GM18873 (cell line): ENCODE measurements around the gene WASHC2A.
"Not testable (repeated sequence)": the region's sequence is repeated elsewhere in the genome, so short reads cannot be mapped to it uniquely, and the experiment has no call there.

ENCODE experiments used
- ATAC-seq: cut with Tn5 transposase; IDR thresholded peaks from one replicate; pipeline ENCODE4 v1.9.1; 2021; ENCODE audit warnings: mild to moderate bottlenecking, moderate library complexity, moderate number of reproducible peaks; ENCODE audit not compliant: unreplicated experiment, low FRiP score

WASHC2A gene

DNA sequence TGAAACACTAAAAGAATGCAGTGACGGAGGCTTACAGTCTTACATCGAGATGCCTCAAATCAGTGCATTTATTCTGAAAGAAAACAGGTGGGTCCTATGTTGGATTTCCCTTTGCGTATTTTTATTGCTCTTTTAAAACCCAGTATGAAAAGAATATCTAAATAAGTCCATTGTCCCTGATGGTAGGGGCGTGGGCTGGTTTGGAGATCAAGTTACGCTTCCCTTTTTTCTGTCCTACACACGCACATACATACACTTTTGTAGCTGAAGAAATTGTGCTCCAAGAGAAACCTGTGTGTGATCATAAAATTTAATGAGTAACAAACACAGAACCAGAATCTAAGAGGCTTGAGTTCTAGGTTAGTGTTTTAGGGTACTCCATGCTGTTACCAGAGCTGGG lies 64.6 kb downstream of the WASHC2A start:
- ATAC-seq = not testable (repeated sequence)

DNA sequence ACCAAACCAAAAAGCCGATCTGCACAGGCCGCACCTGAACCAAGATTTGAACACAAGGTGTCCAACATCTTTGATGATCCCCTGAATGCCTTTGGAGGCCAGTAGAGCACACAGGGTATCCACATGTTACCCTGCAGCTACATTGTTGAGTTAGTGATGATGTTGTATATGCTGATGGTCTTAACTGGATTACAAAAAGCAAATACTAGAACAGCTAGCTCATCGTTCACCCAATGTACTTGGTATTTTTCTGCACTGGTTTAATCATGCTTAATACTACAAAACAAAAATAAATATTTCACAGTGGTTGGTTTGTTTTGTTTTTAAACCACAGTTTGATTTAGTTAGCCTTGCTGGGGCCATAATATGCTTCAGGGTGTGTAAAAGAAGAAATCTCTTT lies 65.1 kb downstream of the WASHC2A start:
- not testable (repeated sequence) for ATAC-seq

- not testable (repeated sequence) for ATAC-seq
These were observed 75.9 kb downstream of the WASHC2A start for GRCh38 chr10:50143512-50144174.

DNA sequence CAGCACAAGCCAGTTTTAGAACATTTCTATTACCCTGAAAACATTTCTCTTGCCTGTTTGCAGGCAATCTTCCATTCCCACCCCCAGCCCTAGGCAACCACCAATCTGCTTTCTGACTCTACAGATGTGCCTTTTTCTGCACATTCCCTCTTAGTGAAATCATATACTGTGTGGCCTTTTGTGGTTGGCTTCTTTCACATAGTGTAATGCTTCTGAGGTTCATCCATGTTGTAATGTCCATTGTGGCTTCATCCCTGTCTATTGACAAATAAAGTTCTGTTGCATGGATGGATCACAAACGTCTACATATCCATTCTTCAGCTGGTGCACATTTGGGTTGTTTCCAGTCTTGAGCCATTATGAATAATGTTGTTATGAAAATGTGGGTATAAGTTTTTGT lies 77.8 kb downstream of the WASHC2A start:
- ATAC-seq = not testable (repeated sequence)

GRCh38 chr10:50152792-50153272 lies 85.1 kb downstream of the WASHC2A start:
- ATAC-seq = no peak

- ATAC-seq = not testable (repeated sequence)
These were observed 90.1 kb downstream of the WASHC2A start for GRCh38 chr10:50157868-50158267.

GRCh38 chr10:50159856-50160255 lies 92.1 kb downstream of the WASHC2A start:
- not testable (repeated sequence) for ATAC-seq

- not testable (repeated sequence) for ATAC-seq
These were observed 97.3 kb downstream of the WASHC2A start for GRCh38 chr10:50165038-50165437.

- not testable (repeated sequence) for ATAC-seq
These were observed 100.1 kb downstream of the WASHC2A start for GRCh38 chr10:50167833-50168232.

DNA sequence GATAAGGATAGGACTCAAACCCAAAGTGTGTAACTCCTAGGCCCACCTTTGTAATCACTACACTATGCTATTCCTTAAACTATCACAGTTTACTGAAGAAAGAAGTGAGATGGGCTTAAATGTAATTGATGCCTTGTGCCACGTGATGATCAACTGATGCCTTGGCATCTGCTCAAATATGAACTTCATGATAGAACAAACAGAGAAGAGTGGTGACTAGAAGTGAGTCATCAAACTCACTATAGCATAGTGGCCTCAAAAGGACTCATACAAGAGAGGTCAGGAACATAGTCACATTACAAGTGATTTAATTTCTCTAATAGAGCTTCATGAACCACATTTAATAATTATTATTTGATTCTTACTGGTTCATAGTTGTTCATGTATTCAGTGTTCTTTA lies 101.8 kb downstream of the WASHC2A start:
- ATAC-seq = not testable (repeated sequence)

DNA sequence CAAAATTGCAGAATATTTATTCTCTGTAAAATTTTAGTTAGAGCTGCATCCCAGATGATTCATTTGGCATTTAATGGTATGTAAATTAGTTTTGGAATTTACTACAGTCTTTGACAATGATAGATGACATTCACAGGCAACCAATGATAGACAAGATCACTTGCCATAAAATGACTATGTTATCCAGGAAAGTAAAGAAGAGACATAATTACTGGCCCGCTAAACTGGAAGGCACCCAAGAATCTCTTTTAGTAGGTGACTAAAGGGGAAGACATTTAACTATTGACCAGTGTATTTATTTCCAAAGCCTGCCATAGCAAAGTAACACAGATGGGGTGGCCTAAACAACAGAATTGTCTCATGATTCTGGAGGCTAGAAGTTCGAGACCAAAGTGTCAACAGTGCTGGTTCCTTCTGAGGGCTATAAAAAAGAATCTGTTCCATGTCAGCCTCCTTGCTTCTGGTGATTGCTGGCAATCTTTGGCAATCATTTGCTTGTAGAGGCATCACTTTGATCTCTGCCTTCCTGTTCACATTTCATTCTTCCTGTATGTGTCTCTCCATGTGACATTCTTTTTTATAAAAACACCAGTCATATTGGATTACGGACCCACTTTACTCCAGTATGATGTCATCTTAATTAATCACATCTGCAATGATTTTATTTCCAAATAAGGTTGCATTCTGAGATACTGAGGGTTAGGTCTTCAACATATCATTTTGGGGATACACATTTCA lies 107.2 kb downstream of the WASHC2A start:
- not testable (repeated sequence) for ATAC-seq
